Lower leg skin (tissue), 3 donors: ENCODE measurements around the gene TCN2.

Experiments used
- POLR2A ChIP-seq, 2 donors: fragments of 450-650 bp; IDR thresholded peaks; one replicate each; pipeline ENCODE4 v1.6.1; 2016 to 2017; ENCODE audit warnings: antibody characterized with exemption in 2 of 2, mild to moderate bottlenecking in 1 of 2, moderate library complexity in 1 of 2
- TF ChIP-seq, protein P1 (sequence below), 3 donors: fragments of 450-650 bp; IDR thresholded peaks; one replicate each; pipeline ENCODE4 v1.5.1; 2016; ENCODE audit warnings: antibody characterized with exemption in 3 of 3, mild to moderate bottlenecking in 3 of 3, moderate library complexity in 2 of 3

- TF ChIP-seq, protein P1, sequence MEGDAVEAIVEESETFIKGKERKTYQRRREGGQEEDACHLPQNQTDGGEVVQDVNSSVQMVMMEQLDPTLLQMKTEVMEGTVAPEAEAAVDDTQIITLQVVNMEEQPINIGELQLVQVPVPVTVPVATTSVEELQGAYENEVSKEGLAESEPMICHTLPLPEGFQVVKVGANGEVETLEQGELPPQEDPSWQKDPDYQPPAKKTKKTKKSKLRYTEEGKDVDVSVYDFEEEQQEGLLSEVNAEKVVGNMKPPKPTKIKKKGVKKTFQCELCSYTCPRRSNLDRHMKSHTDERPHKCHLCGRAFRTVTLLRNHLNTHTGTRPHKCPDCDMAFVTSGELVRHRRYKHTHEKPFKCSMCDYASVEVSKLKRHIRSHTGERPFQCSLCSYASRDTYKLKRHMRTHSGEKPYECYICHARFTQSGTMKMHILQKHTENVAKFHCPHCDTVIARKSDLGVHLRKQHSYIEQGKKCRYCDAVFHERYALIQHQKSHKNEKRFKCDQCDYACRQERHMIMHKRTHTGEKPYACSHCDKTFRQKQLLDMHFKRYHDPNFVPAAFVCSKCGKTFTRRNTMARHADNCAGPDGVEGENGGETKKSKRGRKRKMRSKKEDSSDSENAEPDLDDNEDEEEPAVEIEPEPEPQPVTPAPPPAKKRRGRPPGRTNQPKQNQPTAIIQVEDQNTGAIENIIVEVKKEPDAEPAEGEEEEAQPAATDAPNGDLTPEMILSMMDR (IDR thresholded peaks at IDR 0.05): no peak
- TF ChIP-seq POLR2A (IDR thresholded peaks at IDR 0.05): no peak
Measured at GRCh38 chr22:30569674-30570202, 37.2 kb upstream of the TCN2 start.
